HepG2 (cell line): ENCODE data around the gene TRPV2. TPM values are rescaled to one million over a fixed set of nuclear protein-coding genes. Genes with fewer than 3 reads are reported as not detected.
A peak's percentile ranks its signal among the peaks of the same experiment; 100 is the strongest.

Experiments used
- EP300 ChIP-seq, 3 experiments: sonication (generic) in 1 of 3; formaldehyde crosslinking in 1 of 3; IDR thresholded peaks; 2 replicates each; pipeline versions ENCODE4 v1.5.1 to v1.6.1; 2011 to 2020; ENCODE audit warnings: low read depth in 2 of 3, low read length in 2 of 3, borderline replicate concordance in 1 of 3, improper control_type of control experiment in 1 of 3, mild to moderate bottlenecking in 1 of 3, missing genetic modification reagents in 1 of 3, moderate library complexity in 1 of 3
- HMG20B ChIP-seq: conservative IDR thresholded peaks from 2 replicates; pipeline ENCODE4 v1.6.1; 2016; ENCODE audit warnings: missing genetic modification reagents, missing compliant biosample characterization
- HNF4A ChIP-seq: sonication (generic); formaldehyde crosslinking; IDR thresholded peaks from 2 replicates; pipeline ENCODE4 v1.4.0; 2020; ENCODE audit warnings: missing genetic modification reagents
- HNRNPH1 ChIP-seq: fragments of 200-400 bp; formaldehyde crosslinking; optimal IDR thresholded peaks from 2 replicates; pipeline ENCODE3; 2017; ENCODE audit warnings: mild to moderate bottlenecking, low read depth, low read length
- IRX3 ChIP-seq: sonication (generic); formaldehyde crosslinking; IDR thresholded peaks from 2 replicates; pipeline ENCODE4 v1.8.1; 2023; ENCODE audit warnings: mild to moderate bottlenecking, low read depth, missing genetic modification reagents, borderline replicate concordance
- KLF12 ChIP-seq: sonication (generic); formaldehyde crosslinking; IDR thresholded peaks from 2 replicates; pipeline ENCODE4 v1.4.0; 2020; ENCODE audit warnings: missing genetic modification reagents, borderline replicate concordance
- MEIS2 ChIP-seq: sonication (generic); formaldehyde crosslinking; IDR thresholded peaks from 2 replicates; pipeline ENCODE4 v1.9.0; 2021; ENCODE audit warnings: mild to moderate bottlenecking, missing genetic modification reagents
- NRL ChIP-seq: sonication (generic); formaldehyde crosslinking; IDR thresholded peaks from 2 replicates; pipeline ENCODE4 v1.5.0; 2020; ENCODE audit warnings: missing genetic modification reagents, mild to moderate bottlenecking, moderate library complexity, borderline replicate concordance
- REPIN1 ChIP-seq: sonication (generic); formaldehyde crosslinking; IDR thresholded peaks from 2 replicates; pipeline ENCODE4 v1.8.0; 2022; ENCODE audit warnings: missing genetic modification reagents, low read depth, mild to moderate bottlenecking, borderline replicate concordance
- STAT5B ChIP-seq: sonication (generic); formaldehyde crosslinking; IDR thresholded peaks from 2 replicates; pipeline ENCODE4 v1.4.0; 2020; ENCODE audit warnings: missing genetic modification reagents
- TCF7L2 ChIP-seq: IDR thresholded peaks from 2 replicates; pipeline ENCODE4 v1.6.1; 2011; ENCODE audit warnings: mild to moderate bottlenecking, low read depth, low read length, moderate library complexity
- ZBTB42 ChIP-seq: sonication (generic); formaldehyde crosslinking; IDR thresholded peaks from 2 replicates; pipeline ENCODE4 v1.5.0; 2020; ENCODE audit warnings: mild to moderate bottlenecking, missing genetic modification reagents
- ZC3H4 ChIP-seq: sonication (generic); formaldehyde crosslinking; IDR thresholded peaks from 2 replicates; pipeline ENCODE4 v1.4.0; 2020; ENCODE audit warnings: missing genetic modification reagents, borderline replicate concordance
- ZFAT ChIP-seq: sonication (generic); formaldehyde crosslinking; conservative IDR thresholded peaks from 2 replicates; pipeline ENCODE4 v1.8.1; 2023; ENCODE audit warnings: missing genetic modification reagents, inconsistent platforms
- ZIK1 ChIP-seq: sonication (generic); formaldehyde crosslinking; IDR thresholded peaks from 2 replicates; pipeline ENCODE4 v1.5.0; 2020; ENCODE audit warnings: mild to moderate bottlenecking, low read depth, missing genetic modification reagents, borderline replicate concordance
- ZNF160 ChIP-seq: sonication (generic); formaldehyde crosslinking; IDR thresholded peaks from 2 replicates; pipeline ENCODE4 v1.8.0; 2022; ENCODE audit warnings: mild to moderate bottlenecking, inconsistent platforms, missing genetic modification reagents
- ZNF24 ChIP-seq: fragments of 450-650 bp; IDR thresholded peaks from 2 replicates; pipeline ENCODE4 v1.6.1; 2017; ENCODE audit warnings: antibody characterized with exemption, mild to moderate bottlenecking
- ZNF256 ChIP-seq: sonication (generic); formaldehyde crosslinking; conservative IDR thresholded peaks from 2 replicates; pipeline ENCODE4 v1.4.0; 2020; ENCODE audit warnings: missing genetic modification reagents
- ZNF362 ChIP-seq: sonication (generic); formaldehyde crosslinking; IDR thresholded peaks from 2 replicates; pipeline ENCODE4 v1.4.0; 2020; ENCODE audit warnings: missing genetic modification reagents, mild to moderate bottlenecking, borderline replicate concordance
- ZNF382 ChIP-seq: sonication (generic); formaldehyde crosslinking; IDR thresholded peaks from 2 replicates; pipeline ENCODE4 v1.5.0; 2020; ENCODE audit warnings: missing genetic modification reagents, mild to moderate bottlenecking, borderline replicate concordance
- ZNF441 ChIP-seq: sonication (generic); formaldehyde crosslinking; IDR thresholded peaks from 2 replicates; pipeline ENCODE4 v1.7.0; 2021; ENCODE audit warnings: missing genetic modification reagents, borderline replicate concordance
- ZNF513 ChIP-seq: sonication (generic); formaldehyde crosslinking; conservative IDR thresholded peaks from 2 replicates; pipeline ENCODE4 v1.5.0; 2020; ENCODE audit warnings: missing genetic modification reagents
- ZNF547 ChIP-seq: sonication (generic); formaldehyde crosslinking; IDR thresholded peaks from 2 replicates; pipeline ENCODE4 v1.5.1; 2020; ENCODE audit warnings: mild to moderate bottlenecking, missing genetic modification reagents
- ZNF607 ChIP-seq: sonication (generic); formaldehyde crosslinking; IDR thresholded peaks from 2 replicates; pipeline ENCODE4 v1.5.1; 2020; ENCODE audit warnings: missing genetic modification reagents, mild to moderate bottlenecking, borderline replicate concordance
- ZNF883 ChIP-seq: sonication (generic); formaldehyde crosslinking; IDR thresholded peaks from 2 replicates; pipeline ENCODE4 v1.5.1; 2020; ENCODE audit warnings: mild to moderate bottlenecking, missing genetic modification reagents; ENCODE audit errors: not compliant biosample characterization
- ZSCAN12 ChIP-seq: sonication (generic); formaldehyde crosslinking; IDR thresholded peaks from 2 replicates; pipeline ENCODE4 v1.9.0; 2021; ENCODE audit warnings: mild to moderate bottlenecking, missing genetic modification reagents
- polyA plus RNA-seq, 8 experiments: library from polyadenylated mRNA; depleted of rRNA in 3 of 8; stranded (reverse) in 7 of 8; unstranded in 1 of 8; fragments of >200 nt; fragmentation: Illumina TruSeq in 4 of 8; extraction: Trizol in 4 of 8; gene quantifications; 2 replicates each; pipeline versions ENCODE4 v1.2.1 to v1.2.3, GENCODE V29; 2011 to 2016; ENCODE audit warnings: low read depth in 4 of 8, missing spikeins in 1 of 8, mixed read lengths in 1 of 8; ENCODE audit not compliant: insufficient read depth in 1 of 8
- total RNA-seq, 5 experiments: library from RNA; depleted of rRNA; stranded (reverse); fragments of >200 nt; fragmentation: Illumina TruSeq; extraction: Trizol; gene quantifications; 2 replicates each; pipeline ENCODE4 v1.2.3, GENCODE V29; 2016; ENCODE audit warnings: low read depth in 1 of 5
- TF ChIP-seq, protein P1 (sequence below): sonication (generic); formaldehyde crosslinking; IDR thresholded peaks from 2 replicates; pipeline ENCODE4 v1.5.0; 2020; ENCODE audit warnings: missing genetic modification reagents

TRPV2 gene
- total and polyA plus RNA-seq, 2 of the 13 experiments (the other 11 are each of a cell fraction or from before 2014, with no cell fraction given), result 13.6 to 21.3 TPM

- TF ChIP-seq ZNF513 (CRISPR knock-in tag) (no peak), ZNF607 (CRISPR knock-in tag) (no peak), ZNF382 (CRISPR knock-in tag) (no peak), ZBTB42 (no peak), ZSCAN12 (CRISPR knock-in tag) (no peak), ZNF547 (CRISPR knock-in tag) (peak; percentile 66; the same call in 1 of the 2 replicates), TCF7L2 (no peak), HNF4A (CRISPR knock-in tag) (no peak), ZNF441 (no peak), KLF12 (0 out of 2 replicates have a peak, but pooled peaks have one; percentile 29), HMG20B (CRISPR knock-in tag) (no peak), ZFAT (CRISPR knock-in tag) (no peak), ZNF160 (CRISPR knock-in tag) (0 out of 2 replicates have a peak, but pooled peaks have one; percentile 25), ZNF24 (no peak), ZIK1 (CRISPR knock-in tag) (no peak), NRL (CRISPR knock-in tag) (peak; percentile 63; the same call in 1 of the 2 replicates), ZNF883 (no peak), EP300 (IDR thresholded peaks at IDR 0.05; ENCODE audit: low read depth in 2 of 2, low read length in 2 of 2) (no peak), EP300 (CRISPR knock-in tag; IDR thresholded peaks at IDR 0.05; ENCODE audit: borderline replicate concordance) (no peak; the same call in 1 of the 2 replicates), ZNF256 (CRISPR knock-in tag) (no peak), REPIN1 (CRISPR knock-in tag) (peak; percentile 28; the same call in 1 of the 2 replicates), MEIS2 (CRISPR knock-in tag) (no peak), ZC3H4 (CRISPR knock-in tag) (peak; percentile 97), STAT5B (no peak), HNRNPH1 (no peak), IRX3 (CRISPR knock-in tag) (0 out of 2 replicates have a peak, but pooled peaks have one; percentile 31), ZNF362 (no peak)
- TF ChIP-seq, protein P1, sequence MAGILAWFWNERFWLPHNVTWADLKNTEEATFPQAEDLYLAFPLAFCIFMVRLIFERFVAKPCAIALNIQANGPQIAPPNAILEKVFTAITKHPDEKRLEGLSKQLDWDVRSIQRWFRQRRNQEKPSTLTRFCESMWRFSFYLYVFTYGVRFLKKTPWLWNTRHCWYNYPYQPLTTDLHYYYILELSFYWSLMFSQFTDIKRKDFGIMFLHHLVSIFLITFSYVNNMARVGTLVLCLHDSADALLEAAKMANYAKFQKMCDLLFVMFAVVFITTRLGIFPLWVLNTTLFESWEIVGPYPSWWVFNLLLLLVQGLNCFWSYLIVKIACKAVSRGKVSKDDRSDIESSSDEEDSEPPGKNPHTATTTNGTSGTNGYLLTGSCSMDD (CRISPR knock-in tag), result no peak
Observed at GRCh38 chr17:16443511-16444257, 28.3 kb downstream of the TRPV2 start (continued).
